ENCODE measurements around the gene PCYT1B.
"Not testable (repeated sequence)": the region's sequence is repeated elsewhere in the genome, so short reads cannot be mapped to it uniquely, and the experiment has no call there.

Gene PCYT1B

GRCh38 chrX:24643116-24643515 lies 4.0 kb downstream of the PCYT1B start:
- DNase-seq: no peak

- DNase-seq: no peak
These were observed 17.4 kb downstream of the PCYT1B start for GRCh38 chrX:24629701-24630100.

DNA sequence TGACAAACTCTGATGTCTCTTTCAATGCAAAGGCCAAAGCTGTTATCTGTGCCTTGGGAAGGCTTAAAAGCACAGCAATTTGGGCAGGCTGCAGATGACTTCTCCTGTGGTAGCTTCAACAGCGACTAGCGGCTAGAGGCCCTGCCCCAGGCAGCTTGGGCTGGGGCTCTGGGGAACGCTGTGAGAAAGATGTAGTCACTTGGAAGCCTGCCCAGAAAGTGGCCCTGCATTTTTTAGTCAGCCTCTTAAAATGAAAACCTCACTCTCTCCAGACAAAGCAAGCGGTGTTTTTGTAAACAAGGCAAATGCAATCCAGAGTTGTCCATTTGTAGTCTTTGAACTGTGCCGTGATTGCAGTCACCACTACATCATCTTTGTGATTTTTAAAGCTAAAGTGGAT lies 27.5 kb downstream of the PCYT1B start:
- DNase-seq: peak; percentile 60

DNA sequence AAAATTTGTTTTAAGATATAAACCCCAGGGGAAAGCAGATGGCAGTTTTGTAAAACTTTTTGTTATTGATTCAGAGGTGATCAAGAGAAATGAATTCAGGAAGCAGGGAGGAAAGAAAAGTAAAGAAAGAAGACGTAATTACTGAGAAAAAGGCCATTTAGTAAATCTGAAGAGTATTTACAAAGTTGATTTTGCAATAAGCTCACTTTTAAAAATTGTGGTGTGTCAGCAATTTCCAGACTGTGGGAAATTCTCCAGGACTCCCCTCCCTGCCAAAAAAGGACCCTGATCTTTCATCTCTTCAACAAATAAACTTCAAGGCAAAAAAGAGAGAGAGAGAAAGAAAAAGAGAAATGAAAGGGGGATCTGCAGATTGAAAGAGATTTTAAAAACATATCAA lies 36.6 kb downstream of the PCYT1B start:
- DNase-seq: no peak

DNA sequence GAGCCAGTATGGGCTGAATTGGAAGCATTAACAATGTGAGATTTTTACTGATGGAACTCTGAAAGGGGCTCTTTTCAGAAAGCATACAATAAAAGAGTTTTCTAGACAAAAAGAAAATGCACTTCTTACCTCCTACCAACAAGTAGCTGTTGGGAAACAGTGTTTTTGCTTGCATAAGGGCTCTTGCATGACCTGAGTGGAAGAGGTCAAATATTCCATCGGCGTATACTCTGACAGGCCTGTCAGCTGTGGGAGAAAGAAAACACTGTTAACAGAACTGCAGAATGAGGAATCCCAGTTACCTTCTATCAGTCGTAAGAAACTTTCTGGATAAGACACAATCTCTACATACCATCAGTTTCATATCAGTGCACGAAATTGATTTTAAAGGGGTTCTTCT lies 39.5 kb downstream of the PCYT1B start:
- no peak for DNase-seq

DNA sequence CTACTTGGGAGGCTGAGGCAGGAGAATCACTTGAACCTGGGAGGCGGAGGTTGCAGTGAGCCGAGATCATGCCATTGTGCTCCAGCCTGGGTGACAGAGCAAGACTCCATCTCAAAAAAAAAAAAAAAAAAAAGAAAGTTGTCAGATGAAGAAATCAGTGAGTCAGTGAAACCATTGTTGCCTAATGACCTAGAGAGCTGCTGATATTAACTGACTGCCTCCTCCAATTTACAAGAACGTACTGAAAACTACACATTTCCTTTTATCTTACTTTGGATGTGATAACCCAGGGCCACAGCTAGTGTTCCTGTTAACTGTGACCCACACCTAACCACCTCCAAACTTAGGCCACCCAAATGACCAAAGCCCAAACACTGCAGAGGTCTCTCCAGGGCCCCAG lies 41.2 kb downstream of the PCYT1B start:
- not testable (repeated sequence) for DNase-seq

DNA sequence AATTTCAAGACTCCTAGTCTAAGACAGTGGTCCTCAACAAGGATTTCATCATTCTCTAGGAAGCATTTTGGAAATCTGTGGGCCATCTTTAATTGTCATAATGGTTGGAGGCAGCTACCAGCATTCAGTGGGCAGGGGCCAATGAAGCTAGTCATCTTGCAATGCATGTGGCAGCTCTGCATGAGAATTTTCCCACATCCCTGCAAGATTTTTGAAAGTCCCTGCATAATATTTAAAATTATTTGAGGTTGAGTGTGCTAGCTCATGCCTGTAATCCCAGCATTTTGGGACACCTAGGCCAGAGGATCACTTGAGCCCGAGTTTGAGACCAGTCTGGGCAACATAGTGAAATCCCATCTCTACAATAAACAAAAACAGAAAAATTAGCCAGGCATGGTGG lies 44.0 kb downstream of the PCYT1B start:
- no peak for DNase-seq

DNA sequence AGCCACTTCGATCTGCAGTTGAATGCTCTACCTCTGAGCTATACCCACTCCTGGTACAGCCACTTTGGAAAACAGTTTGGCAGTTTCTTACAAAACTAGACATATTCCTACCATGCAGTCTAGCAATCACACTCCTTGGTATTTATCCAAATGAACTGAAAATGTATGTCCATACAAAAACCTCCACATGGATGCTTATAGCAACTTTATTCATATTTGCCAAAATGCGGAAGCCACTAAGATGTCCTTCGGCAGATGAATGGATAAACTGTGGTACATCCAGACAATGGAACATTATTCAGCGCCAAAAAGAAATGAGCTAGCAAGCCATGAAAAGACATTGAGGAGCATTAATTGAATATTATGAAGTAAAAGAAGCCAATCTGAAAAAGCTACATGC lies 45.3 kb downstream of the PCYT1B start:
- no peak for DNase-seq

GRCh38 chrX:24594501-24594900 lies 52.6 kb downstream of the PCYT1B start:
- DNase-seq: no peak

GRCh38 chrX:24590111-24590510 lies 57.0 kb downstream of the PCYT1B start:
- DNase-seq: no peak

- DNase-seq: peak; percentile 29
These were observed 70.1 kb downstream of the PCYT1B start for GRCh38 chrX:24577091-24577490.

DNA sequence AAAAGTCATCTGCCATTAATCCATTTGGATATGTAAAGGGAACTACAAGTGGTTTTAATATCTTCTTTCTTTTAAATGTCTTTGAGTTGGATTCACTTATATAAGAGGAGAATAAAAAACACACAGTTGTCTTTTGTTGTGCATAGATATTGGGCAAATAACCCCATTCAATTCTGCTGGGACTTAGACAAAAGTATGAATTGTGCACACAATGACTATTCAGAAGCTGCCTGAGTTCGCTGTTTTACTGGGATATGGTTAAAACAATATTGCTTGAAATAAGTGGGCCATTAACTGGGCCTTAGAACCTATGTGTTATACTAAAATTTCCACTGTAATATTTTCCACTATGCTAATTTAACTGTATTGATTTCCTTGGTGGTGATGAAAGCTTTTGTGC lies 71.7 kb downstream of the PCYT1B start:
- no peak for DNase-seq

DNA sequence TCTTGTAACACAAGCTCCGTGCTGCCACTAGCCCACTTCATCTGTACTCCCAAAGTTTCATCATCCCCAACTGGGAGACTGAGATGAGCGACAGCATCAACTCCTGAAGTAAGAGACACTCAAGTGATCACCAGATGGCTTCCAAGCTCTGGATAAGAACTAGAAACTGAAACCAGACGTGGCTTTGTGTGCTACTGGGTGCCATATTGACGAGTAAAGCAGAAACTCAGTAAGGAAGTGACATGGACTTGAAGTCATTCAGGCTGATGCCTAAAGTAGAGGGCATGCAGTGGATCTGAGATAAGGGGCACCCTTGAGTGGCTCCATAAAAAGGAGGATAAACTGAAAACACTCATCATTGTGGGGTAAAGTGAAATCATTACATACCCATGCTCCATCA lies 72.4 kb downstream of the PCYT1B start:
- DNase-seq: no peak

GRCh38 chrX:24567169-24567568 lies 80.0 kb downstream of the PCYT1B start:
- DNase-seq: no peak

DNA sequence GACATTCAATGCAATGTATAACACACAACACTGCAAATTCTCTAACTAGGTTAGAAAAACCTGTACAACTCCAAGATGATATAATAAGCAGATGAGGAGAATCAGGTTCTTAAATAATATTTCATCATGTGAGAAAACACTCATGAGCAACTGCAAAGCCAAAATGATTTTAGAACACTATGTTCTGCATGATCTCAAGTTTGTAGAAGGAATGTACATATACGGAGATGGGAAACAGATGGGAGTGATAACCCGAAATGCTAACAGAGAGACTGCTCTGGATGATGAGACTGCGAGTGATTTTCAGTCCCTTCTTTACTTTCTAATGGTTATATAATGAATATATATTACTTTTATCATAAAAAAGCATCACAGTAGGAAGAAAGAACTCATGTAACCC lies 80.9 kb downstream of the PCYT1B start:
- no peak for DNase-seq

DNA sequence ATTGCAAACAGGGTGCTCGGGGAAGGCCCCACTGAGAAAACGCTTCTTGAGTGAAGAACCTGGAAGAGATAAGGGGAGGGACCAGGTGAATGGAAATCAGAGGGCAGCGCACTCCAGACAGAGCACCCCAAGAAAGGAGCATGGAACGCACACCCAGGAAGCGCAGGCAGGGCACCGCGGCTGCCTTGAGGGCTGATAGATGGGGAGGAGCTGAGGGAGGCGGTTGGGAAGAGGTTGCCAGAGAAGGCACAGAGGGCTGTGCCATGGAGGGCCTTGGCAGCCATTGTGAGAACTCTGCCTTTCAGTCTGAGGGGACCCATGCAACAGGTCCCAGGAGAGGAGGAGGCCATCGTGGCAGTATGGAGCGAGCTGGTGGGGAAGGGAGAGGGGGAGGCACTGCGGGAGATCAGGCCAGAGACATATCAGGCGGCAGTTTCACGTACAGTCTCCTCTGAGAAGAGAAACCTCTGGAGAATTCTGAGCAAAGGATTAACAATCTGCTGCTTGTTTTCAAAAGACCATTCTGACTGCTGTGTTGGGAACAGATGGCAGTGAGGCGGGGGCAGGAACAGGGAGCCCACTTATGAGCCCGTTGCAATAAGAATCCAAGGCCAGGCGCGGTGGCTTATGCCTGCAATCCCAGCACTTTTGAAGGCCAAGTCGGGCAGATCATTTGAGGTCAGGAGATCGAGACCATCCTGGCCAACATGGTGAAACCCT lies 83.7 kb downstream of the PCYT1B start:
- no peak for DNase-seq

DNA sequence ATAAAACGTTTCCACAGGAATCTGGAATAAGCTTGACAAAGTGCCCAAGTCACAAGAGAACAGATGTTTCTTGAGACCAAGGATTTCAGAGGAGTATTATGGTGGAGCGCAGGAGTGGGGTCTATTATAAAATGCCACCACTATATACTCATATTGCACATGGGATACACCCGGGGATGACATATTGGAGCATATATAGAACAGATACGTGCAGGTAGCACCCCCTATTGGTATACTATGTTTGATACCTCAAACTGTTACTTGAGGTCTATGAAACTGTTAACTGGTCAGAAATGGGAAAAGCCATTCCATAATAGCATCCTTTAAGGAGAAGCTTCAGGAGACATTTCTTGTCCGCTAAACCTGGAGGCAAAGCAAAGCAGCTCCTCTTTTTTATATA lies 86.0 kb downstream of the PCYT1B start:
- DNase-seq: no peak

DNA sequence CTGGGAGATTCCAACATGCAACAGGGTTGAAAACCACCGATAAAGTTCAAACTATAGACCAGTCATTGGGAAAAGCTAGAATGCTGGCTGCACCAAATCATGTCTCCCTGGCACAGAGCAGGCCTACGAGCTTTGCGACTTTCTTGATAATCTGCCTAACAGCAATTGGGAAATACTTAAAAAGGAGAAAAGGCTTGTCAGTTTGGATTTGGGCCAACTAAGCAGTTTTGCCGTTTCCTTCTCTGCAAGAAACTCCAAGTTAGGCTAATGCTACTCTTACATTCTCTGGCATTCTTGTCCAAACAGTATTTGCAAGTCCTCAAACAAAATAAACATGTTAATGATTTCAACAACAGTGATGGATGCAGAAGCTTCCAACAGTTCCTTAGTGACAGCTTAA lies 94.1 kb downstream of the PCYT1B start:
- no peak for DNase-seq

- DNase-seq: no peak
These were observed 97.0 kb downstream of the PCYT1B start for GRCh38 chrX:24550166-24550565.

DNA sequence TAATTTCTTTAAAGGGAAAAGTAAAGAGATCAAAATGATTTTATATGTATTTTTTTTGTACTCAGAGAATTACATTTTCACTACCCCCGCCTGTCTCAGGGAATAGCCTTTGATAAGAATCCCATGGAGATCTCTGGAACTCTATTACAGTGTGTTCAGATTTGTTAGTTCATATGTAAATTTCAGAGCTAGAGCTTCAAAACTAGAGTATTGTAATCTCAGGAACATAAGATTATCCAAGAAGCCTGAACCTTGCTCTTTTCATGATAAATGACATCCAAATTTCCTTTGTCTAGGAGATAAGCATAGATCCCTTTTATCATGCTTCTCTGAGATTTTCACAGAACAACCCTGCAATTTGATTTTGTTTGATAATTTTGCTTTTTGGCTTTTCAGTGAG lies 99.2 kb downstream of the PCYT1B start:
- DNase-seq: no peak

GRCh38 chrX:24542756-24543155 lies 104.4 kb downstream of the PCYT1B start:
- DNase-seq: no peak

- no peak for DNase-seq
These were observed 110.6 kb downstream of the PCYT1B start for GRCh38 chrX:24536551-24536950.

DNA sequence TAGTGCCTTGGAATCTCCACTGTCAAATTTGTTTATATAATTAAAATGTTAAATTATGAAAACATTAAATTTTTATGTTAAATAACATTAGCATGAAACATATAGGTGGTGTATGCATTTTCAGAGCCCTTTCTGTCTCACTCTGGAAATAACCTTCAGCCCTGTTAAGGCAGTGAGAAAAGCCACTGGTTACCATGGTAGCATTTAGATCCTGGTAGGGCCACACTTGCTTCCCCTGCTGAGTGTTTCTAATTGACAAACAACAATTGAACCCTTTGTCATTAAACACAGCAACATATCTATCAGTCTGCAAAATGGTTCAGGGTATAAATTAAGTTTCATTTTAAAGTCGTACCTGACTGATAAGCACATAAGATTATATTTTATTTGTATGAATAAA lies 118.5 kb downstream of the PCYT1B start:
- no peak for DNase-seq

DNA sequence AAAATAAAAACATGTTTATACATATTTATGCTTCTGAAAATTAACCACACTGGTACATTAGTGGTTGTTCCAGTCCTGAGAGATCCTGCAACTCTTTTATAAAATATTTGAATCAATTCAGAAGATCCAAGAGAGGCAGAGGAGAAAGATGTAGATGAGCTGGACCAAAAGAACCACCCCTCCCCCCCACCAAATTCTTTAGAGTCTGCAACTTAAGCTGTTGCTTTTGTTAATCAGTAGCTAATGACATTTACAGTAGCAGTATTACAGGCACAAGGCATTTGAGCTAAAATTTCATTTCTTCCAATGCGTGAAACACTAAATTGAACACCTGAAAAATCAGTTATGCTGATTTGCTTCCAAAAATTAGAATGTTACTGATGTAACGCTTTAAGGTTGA lies 120.5 kb downstream of the PCYT1B start:
- DNase-seq: no peak

DNA sequence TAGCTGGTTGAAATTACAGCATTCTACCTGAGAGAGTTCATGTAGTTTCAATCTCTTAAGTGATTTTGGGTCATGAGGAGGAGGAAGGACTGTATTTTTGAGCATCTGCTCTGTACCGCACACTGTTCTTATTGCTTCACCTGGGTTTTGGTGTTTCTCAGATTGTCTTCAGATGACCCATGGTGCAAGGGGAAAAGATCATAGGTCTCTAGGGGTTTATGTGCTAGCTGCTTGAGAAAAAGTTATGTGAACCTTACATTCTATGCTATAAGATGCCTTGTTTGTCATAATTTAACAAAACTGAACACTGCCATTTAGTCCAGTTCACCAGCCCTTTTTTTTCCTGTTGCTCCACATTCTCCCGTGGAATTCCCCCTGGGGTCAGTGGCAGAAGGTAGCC lies 121.7 kb downstream of the PCYT1B start:
- no peak for DNase-seq

GRCh38 chrX:24520472-24520871 lies 126.7 kb downstream of the PCYT1B start:
- no peak for DNase-seq
